ENCODE measurements around the gene MANF. TPM values are rescaled to one million over a fixed set of nuclear protein-coding genes. Genes with fewer than 3 reads are reported as not detected.

MANF gene
- total RNA-seq, 2 experiments from 2014 or later = 196 to 215 TPM

- ChIA-PET CTCF (no interaction called here), POLR2A (no interaction called here)
These were observed 15.1 kb downstream of the MANF start for GRCh38 chr3:51400166-51400565.

GRCh38 chr3:51401735-51402134 is 16.6 kb downstream of the MANF start:
- ChIA-PET POLR2A (no interaction called here), CTCF (no interaction called here)

- ChIA-PET POLR2A (no interaction called here), CTCF (interaction anchor here (1.4 kb wide), 1 partner anchor 11 kb away, joined by 3 read pairs; no protein-coding TSS in a partner anchor)
These were observed 18.6 kb downstream of the MANF start for GRCh38 chr3:51403675-51404074.

- POLR2A ChIA-PET = no interaction called here
- CTCF ChIA-PET = interaction anchor here (0.9 to 1.9 kb wide), 3 partner anchors 12 to 27 kb away, joined by 3 to 7 read pairs (median 4); no protein-coding TSS in a partner anchor
These were observed 22.9 kb downstream of the MANF start for GRCh38 chr3:51408021-51408420.

GRCh38 chr3:51408813-51409212 is 23.7 kb downstream of the MANF start:
- ChIA-PET CTCF (interaction anchor here (1.9 kb wide), 1 partner anchor 19 kb away, joined by 7 read pairs; no protein-coding TSS in a partner anchor), POLR2A (no interaction called here)

- ChIA-PET POLR2A (interaction anchor here (0.5 kb wide), 1 partner anchor 58 kb away, joined by 5 read pairs; no protein-coding TSS in a partner anchor), CTCF (no interaction called here)
These were observed 37.1 kb downstream of the MANF start for GRCh38 chr3:51422211-51422610.

GRCh38 chr3:51426921-51427320 is 41.8 kb downstream of the MANF start:
- ChIA-PET CTCF (interaction anchor here (0.6 kb wide), 1 partner anchor 183 kb away, joined by 3 read pairs; no protein-coding TSS in a partner anchor), POLR2A (no interaction called here)

GRCh38 chr3:51429138-51429537 is 44.0 kb downstream of the MANF start:
- POLR2A ChIA-PET = no interaction called here
- CTCF ChIA-PET = interaction anchor here (1.2 to 1.5 kb wide), 3 partner anchors 19 to 46 kb away, joined by 3 to 4 read pairs (median 4); no protein-coding TSS in a partner anchor

- CTCF ChIA-PET = interaction anchor here (0.7 to 1.9 kb wide), 7 partner anchors 8 to 238 kb away, joined by 3 to 6 read pairs (median 3); partner anchors contain the start of gene MANF
- POLR2A ChIA-PET = interaction anchor here (1.1 kb wide), 1 partner anchor 10 kb away, joined by 3 read pairs; no protein-coding TSS in a partner anchor
These were observed 49.0 kb downstream of the MANF start for GRCh38 chr3:51434110-51434509.

- ChIA-PET POLR2A (interaction anchor here (1.1 kb wide), 1 partner anchor 11 kb away, joined by 3 read pairs; no protein-coding TSS in a partner anchor), CTCF (interaction anchor here (1.0 to 1.9 kb wide), 7 partner anchors 9 to 237 kb away, joined by 3 to 6 read pairs (median 3); no protein-coding TSS in a partner anchor)
These were observed 49.7 kb downstream of the MANF start for GRCh38 chr3:51434746-51435327.

GRCh38 chr3:51436998-51437639 is 52.0 kb downstream of the MANF start:
- ChIA-PET CTCF (no interaction called here), POLR2A (no interaction called here)

Other genes with a start within 250 kb of the MANF start
- gene RBM15B, start 6.0 kb downstream of the MANF start, total RNA-seq = 10 to 100 TPM; 40.5 to 41.2 TPM
- gene DCAF1, start 114.7 kb downstream of the MANF start, total RNA-seq = 10 to 100 TPM; 46.3 to 46.7 TPM
- gene RAD54L2, start 153.4 kb downstream of the MANF start, total RNA-seq = 10 to 100 TPM; 34.8 to 35.3 TPM